ENCODE data around the gene IL17RA.

The IL17RA gene

DNA sequence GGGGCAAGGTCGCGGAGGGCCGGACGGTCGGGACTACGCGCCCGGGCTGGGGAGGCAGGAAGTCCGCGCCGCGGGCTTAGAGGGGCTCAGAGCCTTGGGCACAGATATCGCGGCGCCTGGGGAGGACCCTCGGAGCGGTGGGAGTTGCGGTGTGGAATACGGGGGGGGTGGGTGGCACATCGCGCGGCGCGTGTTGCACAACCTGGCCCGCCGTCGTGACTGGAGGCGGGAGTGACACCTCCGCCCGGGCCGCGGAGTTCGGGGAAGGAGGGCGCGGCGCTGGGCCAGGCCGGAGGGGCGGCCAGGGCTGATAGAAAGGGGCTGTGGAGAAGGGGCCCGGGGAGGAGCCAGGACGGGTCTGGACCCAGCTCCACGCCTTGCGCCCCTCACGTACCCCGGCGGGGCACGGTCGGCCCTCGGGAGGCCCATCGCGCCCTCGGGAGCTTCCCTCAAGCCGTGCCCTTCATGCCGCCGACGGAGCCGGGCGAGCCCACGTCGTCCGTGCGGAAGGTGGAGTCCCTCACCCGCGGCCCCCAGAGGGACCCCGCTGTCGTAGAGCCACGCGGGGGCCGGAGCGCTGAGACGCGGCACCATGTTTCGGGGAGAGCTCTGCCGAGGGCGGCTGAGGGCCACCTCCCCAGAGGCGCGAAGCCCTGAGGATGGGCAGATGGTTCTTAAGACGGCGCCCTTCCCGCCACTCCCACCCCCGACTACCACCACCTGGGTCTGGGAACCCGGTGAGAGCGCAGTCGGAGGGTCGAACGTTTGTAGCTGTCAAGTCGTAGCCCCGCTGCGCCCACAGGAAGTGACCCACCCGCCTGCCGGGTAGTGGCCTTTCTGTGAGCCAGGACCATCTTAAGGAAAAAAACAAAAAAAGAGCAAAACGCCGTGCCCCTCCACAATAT lies 729 bp downstream of the IL17RA start:
- DNase-seq: peak in 1 of 2 donors; percentile 37

DNA sequence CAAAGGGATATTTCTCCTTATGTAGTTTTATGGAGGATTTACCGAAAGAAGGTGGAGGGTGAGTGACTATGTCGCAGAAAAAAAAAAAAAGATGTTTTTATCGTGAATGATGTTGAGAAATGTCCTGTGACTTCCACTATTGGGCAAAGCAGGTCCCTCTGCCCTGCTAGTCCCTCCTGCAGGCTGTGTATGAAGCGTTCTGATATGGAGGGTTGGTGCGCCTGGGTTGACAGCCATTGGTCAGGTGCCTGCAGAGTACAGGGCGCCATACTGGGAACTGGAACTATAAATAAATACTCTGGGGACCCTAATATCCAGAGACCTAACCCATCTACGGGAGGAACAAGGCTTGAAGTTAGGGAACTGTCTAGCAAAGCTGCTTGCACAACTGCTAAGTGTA lies 1.5 kb downstream of the IL17RA start:
- peak; percentile 73 to 86 for DNase-seq

DNA sequence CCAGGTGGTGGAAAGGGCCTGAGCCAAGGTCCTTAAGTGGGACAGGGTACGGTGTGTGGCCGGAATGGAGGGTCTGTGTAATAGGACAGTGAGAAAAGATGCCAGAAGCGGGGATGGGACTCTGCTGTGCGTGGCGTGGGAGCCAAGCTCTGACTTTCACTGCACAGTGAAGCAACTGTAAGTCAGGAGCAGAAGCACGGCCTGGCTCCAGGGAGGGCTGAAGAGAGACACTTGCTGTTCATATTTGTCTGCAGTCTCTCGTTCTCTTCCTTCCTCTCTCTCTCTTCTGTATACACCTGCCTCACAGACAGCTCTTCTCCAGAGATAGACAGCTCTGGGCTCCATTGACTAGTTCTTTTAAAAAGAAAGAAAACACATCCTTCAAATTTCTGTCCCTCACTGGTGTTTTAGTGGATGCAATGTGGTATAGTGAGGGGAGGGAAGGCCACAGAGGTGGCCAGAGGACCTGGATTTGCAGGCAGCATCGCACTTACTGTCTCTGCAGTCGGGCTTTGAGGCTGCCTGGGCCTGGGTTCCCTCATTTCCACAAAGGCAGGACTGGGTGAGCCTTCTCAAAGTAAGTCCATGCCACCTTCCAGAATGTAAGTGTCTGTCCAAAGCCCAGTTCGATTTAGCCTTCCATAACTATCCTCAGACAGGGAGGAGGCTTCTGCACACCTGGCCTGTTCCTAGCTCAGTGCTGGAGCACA lies 2.1 kb downstream of the IL17RA start:
- DNase-seq: peak in 1 of 2 donors; percentile 38

DNA sequence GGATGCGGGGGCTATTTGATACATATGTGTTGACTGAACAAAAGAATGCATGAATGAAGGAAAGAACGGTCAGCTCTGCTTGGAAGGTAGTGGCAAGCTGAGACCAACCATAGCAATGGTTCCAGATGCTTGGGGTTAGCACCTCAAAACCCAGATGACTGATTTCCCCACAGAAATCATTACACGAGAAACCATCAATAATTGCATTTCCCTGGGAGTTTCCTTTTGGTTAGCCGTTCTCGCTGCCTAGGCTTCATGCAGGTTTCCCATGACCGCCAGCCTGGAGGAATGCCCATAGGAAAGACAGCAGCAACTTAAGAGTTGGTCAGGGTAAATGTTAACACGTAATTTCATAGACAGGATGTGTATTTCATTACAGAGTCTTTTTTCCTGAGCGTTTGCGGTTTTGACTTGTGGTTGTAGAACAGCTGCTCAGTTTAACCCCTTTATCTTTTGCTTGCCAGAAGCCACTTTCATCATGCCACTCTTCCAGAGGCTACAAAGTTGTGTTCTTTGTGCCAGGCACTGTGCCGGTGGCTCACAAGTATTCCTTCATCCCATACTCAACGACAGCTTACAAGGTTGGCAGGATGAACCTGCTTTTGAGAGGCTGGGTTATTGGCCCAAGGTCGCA lies 2.8 kb downstream of the IL17RA start:
- peak in 1 of 2 donors; percentile 41 for DNase-seq

DNA sequence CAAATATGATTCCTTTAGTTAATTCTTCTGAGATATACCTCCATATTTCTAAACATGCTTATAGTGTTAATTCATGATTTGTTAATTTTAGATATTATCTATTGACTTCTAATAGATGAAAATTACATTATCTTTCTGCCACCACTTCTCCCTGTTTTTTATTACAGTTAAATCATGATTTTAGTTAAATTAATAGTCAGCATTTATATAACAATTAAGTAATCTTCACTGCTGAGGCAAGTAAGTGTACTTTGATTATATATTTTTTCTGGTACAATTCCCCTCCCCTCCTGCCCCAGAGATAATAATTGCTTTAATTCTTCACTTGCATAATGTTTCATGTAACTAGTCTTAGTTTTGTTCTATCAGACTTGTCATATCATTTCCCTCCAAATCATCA lies 5.8 kb downstream of the IL17RA start:
- DNase-seq: no peak

DNA sequence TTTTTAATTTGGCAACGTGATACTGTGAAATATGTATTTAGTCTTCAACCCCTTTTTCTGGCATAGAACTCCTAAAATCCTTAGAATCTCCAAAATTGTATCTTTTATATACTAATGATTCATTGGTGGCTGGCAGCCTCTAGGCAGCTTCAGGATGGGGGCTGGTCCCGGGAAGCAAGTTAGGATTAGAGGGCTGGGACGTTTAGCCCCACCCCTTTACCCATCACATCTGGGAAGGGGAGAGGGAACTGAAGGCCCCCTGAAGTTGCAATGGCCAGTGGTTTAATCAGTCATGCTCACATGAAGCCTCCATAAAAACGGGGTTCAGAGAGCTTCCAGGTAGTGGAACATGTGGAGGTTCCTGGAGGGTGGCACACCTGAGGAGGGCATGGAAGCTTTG lies 7.1 kb downstream of the IL17RA start:
- no peak for DNase-seq

DNA sequence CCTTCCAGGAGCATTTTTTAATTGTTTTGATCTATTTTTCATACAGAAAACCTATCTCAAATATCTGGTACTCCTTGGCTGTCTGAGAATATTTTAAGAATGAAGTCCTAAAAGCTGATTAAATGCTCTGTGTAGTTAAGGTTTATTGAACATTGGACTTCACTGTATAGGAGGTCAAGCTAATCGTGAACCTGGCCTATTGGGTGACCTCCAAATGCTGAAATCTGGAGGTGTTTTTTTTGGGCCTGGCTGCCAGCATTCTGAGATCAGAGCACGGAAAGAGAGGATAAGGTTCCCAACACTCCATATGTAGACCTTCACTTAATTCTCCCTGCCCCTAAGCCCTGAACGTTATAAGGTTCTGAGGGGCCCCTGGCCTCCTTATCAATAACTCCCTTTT lies 8.3 kb downstream of the IL17RA start:
- no peak for DNase-seq

DNA sequence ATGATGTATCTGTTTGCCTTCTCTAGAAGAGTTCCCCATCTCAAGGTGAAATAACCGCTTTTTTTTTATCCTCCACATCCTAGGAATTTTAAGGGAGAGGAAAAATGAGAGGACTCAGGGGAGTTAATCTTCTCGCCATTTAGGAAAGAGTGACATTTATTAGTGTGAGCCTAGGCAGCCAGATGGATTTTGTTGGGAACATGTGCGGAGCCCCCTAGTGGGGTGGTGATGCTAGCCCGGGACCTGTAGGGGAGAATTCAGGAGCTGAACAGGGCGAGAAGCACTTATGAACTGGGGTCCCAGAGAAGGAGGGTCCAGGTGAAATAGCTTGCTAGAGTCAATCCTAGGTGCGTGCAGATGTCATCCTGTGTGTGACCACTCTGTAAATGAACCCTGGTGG lies 10.7 kb downstream of the IL17RA start:
- no peak for DNase-seq

DNA sequence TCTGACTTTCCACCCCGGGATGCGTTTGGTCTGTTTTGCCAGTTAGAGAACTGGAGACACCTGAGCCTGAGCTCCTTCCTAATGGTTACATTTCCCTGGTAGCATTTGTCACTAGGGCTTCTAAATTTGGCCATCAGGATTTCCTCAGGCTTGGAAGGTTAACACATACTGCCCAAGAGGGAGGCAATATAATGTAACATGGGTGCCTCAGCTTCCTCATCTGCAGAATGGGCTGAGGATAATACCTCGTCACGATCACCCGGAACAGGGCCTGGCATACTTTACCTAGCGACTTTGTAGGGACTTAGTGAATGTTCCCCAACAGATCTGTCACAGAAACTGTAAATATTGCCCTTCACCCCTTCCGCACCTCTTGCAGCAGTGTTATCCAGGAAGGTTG lies 11.3 kb downstream of the IL17RA start:
- no peak for DNase-seq

DNA sequence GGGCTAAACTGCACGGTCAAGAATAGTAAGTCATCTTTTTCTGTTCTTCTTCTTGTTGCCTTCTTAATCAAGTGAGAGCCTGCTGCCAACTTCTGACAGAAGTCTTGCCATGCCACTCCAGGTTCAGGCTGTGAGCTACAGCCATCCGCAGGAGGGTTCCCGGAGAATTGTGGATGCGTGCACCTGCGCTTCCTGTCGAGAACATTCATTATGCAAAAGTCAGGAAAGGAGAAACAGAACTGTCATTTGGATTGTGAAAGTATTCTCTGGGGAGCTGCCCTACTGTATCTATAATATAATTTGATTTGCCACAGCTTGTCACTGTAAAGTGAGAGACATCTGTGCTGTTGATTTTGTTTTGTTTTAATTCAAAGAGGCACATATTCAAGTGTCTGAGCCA lies 12.3 kb downstream of the IL17RA start:
- DNase-seq: no peak

DNA sequence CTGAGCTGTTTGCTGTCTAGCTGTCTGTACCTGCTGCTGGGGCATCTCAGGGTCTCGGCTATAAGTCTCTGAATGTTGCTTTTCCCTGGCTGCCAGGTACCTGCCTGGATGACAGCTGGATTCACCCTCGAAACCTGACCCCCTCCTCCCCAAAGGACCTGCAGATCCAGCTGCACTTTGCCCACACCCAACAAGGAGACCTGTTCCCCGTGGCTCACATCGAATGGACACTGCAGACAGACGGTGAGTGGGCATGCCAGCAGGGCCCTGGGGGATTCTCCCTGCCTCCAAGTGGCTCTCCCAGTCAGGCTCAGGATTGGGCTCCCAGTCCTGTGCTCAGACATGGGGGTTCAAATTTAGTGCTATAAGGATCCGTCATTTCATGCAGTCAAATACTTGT lies 12.9 kb downstream of the IL17RA start:
- no peak for DNase-seq

DNA sequence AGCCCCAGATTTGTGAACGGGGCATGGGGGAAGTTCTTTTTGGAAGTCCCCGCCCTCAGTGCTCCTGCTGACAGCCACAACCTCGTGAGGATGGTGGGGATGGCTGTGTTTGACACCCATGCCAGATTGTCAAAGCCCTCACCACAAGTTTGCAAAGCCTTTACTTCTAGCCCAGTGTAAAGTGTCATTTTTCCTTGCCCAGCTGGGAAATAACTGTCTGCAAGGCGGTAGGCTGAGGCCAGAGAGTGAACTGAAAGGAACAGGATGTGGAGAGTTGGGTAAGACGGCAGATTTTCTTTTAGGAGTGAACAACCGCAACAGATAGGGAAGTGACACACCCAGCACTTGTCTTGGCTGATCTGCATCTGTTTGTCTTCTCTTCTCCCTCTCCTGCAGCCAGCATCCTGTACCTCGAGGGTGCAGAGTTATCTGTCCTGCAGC lies 13.6 kb downstream of the IL17RA start:
- DNase-seq: peak; percentile 82 to 91

DNA sequence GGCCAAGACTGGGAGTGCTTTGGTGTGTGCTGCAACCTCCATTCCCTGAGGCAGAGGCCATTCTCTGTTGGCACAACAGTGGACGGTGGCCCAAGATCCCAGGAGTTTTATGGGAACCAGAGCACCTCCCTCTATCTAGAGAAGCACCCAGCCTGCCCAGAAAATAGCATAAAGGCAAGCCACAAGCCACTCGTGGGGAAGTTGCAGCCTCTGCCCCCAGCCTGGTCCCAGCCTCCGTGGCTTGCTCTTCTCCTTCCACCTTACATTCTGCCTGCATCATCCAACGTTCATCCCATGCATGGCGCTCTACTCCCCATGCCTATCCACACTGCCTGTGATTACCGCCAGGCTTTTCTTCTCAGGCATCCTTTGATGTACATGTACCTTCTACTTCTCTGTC lies 15.8 kb downstream of the IL17RA start:
- peak in 1 of 2 donors; percentile 54 for DNase-seq

DNA sequence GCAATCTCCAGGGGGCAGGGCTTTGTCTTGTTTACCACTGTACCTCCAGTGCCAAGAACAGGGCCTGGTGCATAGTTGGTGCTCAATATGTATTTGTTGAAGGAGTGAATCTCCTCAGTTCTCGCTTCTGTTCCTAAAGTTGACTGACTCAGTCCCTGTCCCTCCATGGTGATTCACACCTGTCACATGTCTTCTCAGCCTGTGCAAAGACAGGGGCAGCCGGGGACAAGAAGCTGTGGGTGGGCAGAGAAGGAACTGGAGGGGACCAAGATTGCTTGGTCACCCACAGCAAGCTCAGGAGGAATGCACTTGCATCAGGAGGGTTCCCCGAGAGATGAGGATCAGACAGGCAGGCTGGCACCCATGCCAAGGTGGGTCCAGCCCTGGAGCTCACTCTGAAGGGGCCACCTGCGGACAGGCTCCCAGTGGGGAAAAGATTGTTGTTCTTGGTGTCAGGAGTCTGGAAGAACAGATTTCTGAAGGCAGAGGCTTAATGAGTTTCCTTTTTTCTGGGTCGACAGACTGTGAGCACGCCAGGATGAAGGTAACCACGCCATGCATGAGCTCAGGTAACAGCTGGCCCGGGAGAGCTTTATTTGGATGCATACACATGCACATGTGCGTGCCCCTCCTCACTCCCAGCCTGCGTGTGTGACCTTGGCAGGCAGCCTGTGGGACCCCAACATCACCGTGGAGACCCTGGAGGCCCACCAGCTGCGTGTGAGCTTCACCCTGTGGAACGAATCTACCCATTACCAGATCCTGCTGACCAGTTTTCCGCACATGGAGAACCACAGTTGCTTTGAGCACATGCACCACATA lies 16.9 kb downstream of the IL17RA start:
- DNase-seq: peak; percentile 82 to 99

DNA sequence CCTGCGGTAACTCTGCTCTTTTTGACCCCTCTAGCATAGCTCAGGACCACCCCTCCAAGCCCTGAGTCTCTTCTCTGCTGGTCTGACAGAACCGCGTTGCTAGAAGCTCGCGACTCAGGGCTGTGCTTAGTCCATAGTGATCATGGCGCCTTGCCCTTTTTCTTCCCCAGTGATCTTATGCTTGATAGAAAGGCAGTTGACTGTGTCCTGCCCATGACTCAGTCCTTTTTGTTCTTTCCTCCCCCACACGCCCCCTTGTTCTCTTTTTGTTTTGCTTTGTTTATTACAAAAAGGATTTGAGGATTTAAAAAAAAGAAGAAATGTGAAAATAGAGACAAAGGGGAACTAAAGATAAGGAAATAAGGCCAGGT lies 17.5 kb downstream of the IL17RA start:
- DNase-seq: peak; percentile 78 to 88

DNA sequence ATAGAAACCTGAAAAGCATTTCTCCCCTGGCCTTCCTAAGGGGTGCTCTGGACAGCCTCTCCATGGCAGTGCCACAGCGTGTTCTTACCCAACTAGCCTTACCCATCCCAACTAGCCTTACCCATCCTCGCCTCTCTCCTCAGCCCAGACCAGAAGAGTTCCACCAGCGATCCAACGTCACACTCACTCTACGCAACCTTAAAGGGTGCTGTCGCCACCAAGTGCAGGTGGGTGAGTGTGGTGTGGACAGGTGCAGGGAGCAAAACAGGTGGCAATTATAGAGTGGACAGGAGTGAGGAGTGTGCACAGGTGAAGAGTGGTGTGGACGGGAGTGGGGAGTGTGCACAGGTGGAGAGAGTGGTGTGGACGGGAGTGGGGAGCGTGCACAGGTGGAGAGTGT lies 18.6 kb downstream of the IL17RA start:
- no peak for DNase-seq

DNA sequence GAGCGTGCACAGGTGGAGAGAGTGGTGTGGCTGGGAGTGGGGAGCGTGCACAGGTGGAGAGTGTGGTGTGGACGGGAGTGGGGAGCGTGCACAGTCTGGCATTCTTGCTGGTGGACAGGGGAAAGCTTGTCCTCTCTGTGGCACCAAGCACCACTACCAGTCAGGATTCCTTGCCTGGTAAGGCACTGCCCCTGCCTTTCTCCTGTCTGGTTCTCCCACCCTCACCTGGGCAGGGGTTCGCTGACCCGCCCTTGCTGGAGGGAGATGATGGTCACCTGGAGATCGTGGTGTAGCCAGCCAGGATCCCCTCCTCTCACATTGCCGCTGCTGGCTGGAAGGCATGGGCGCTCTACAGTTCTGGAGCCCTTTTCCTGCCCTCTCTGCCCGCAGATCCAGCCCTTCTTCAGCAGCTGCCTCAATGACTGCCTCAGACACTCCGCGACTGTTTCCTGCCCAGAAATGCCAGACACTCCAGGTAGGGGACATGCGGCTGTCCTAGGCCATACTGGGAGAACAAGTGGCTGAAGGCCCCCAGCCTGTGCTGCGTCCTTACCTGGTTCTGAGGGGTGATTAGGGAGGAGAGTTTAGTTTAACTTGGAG lies 19.6 kb downstream of the IL17RA start:
- DNase-seq: no peak

DNA sequence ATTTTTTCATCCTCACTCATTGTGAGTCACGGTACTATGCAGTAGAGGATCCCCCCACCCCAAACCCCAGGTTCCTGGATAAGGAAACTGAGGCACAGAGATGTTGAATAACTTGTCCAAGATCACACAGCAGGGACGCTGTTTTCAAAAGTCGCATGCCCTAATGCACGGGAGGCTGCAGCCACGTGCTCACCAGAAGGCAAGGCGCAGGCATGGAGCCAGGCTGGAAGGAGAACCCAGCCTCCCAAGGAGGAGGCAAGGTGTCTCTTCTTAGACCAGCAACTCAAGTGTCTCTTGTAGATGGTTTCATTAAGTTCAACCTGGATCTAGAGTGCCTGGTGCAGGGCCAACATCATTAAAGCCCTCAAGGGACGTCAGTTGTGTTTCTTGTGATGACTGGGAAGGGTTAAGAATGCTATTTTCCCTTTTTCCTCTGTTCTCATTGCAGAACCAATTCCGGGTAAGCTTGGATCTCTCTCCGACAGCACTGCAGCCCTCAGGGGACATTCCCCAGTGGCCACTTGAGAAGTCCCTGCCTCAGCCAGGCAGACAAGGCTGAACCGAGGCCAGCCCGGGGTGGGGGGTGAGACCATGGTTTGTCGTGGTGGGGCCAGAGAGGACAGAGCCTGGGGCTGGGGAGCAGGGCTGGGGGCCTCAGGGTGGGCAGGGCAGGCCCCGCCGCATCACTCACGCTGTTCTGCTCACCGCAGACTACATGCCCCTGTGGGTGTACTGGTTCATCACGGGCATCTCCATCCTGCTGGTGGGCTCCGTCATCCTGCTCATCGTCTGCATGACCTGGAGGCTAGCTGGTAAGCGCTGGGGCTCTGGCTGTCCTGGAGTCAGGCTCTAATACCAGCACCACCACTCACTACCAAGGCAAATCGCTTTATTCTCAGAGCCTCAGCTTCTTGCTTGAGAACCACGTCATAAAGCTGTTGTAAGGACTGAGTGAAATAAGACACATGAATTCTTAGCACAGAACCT lies 20.6 kb downstream of the IL17RA start:
- no peak for DNase-seq

DNA sequence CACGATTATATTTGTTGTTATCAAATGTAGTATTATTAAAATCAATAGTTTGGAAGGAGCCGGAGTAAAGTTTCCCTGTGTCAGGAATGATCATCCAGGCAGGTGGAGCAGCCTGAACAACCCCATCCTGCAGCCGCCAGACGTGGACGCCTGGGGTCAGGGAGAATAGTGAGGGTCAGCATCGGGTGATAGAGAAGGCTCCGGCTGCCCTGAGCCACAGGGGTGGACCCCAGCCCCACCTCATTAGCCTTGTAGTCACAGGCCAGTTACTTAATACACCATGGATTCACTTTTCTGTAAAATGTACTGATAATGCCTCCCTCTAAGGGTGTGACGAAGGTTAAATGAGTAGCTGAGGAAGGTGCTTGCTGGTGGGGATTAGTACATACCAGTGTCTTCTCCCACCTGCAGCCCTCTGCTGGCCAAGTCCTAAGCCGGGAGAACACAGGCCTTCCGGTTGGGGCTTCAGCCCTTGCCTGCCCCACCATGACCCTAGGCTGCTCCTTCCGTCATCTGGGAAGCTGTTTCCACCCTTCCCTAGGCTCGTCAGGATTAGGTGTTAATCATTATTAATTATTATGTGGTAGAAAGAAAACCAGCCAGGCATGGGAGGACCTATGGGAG lies 21.5 kb downstream of the IL17RA start:
- DNase-seq: no peak

DNA sequence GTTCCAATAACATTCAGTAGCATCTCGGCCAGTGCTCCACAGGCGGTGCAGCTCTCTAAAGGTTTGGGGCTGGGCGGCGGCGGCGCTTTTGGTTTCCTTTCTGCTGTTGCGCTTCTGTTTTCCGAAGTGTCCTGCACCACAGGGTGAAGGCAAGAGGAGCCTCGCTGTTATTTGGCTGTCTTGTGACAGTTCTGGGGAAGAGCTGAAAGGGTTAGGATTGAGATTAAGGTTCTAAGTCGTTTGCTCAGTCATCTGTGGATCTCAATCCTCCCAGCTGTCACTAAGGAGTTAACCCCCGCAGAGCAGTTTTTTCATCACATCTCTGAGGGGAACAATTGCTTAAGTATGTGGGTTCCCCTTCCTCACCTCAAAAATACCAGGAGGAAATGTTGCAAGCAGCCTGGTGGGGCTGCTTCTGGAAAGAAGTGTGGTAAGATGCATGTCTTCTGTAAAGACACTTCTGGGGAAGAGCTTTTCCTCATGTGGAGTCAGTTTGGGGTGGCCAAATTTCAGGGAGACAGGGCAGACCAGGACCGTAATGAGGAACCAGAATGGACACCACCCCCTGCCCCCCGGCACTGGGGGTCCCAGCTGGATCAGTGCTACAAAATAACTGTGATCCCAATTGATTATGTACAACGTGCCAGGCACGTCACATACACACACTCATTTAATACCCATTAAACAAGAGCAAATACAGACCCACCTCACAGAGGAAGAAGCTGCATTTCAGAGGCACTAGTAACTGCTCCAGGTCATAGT lies 22.2 kb downstream of the IL17RA start:
- DNase-seq: peak; percentile 93 to 95
